Measurements from ENCODE around the gene SUSD4. TPM values are rescaled to one million over a fixed set of nuclear protein-coding genes. Genes with fewer than 3 reads are reported as not detected.

Gene SUSD4
- total RNA-seq, 4 donors from 2014 or later: 0.24 to 3.2 (median 0.90) TPM

DNA sequence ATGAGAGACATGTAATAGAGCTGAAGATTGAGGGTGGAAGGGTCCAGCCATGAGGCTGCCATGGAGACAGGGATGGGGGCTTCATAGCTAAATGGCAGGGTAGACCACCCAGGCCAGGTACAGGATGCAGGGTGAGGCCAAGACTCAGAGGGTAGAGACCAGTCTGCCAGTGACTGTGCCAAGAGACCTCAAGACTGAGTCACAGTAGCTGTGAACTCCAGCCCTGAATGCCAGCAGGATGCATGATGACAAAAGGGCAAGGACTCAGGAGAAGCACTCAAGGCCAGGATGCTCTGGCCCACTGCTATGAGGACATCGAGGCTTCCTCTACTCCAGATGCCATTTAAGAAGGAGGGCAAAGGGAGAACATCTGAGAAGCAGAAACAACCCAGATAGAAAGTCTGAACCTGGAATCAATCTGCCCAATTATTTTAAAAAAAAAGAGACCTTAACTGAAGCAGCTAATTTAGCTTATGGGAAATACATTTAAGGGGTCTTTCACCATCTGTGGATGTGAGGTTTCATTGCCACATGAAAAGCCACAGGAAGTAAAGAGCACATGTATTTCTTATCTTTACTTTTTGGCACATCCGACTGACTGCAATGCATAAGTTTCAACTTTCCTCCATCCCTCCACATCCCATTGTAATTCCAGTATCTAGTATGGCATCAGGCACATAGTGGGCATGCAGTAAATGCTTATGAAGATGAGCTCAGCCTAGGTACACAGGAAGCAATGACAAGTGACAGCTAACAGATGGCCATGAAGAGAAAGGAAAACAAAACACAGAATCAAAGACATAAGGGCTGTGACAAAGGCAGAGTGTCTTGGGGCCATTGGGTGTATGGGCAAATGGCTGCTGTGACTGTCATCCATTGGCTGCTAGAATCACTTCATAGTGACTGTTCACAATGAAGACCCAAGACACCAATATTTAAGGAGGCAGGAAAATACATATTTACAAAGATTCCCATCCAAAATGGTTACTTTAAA is 40.2 kb downstream of the SUSD4 start:
- TF ChIP-seq, protein P1, sequence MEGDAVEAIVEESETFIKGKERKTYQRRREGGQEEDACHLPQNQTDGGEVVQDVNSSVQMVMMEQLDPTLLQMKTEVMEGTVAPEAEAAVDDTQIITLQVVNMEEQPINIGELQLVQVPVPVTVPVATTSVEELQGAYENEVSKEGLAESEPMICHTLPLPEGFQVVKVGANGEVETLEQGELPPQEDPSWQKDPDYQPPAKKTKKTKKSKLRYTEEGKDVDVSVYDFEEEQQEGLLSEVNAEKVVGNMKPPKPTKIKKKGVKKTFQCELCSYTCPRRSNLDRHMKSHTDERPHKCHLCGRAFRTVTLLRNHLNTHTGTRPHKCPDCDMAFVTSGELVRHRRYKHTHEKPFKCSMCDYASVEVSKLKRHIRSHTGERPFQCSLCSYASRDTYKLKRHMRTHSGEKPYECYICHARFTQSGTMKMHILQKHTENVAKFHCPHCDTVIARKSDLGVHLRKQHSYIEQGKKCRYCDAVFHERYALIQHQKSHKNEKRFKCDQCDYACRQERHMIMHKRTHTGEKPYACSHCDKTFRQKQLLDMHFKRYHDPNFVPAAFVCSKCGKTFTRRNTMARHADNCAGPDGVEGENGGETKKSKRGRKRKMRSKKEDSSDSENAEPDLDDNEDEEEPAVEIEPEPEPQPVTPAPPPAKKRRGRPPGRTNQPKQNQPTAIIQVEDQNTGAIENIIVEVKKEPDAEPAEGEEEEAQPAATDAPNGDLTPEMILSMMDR (IDR thresholded peaks at IDR 0.05): no peak
- DNase-seq (ENCODE audit: low spot score) (no peak), ATAC-seq (ENCODE audit: low FRiP score) (peak; percentile 28)

DNA sequence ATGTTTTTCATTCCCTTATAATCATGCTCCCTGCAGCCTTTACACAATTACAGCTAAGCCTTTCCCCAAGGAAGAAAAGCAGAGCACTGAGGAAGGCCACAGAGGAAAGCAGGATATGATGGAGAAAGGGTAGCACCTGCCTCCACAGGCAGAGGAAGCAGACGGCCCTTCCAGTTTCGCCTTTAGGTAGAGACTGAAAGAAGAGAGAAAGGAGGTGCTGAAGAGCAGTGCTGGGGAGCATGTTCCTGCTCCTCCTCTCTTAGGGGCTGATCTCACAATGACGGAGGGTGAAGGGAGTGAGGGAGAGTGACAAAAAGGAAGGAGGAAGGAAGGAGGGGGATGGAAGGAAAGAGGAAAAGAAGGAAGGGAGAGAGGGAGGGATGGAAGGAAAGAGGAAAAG is 41.1 kb downstream of the SUSD4 start:
- TF ChIP-seq, protein P1 (IDR thresholded peaks at IDR 0.05): no peak
- DNase-seq (ENCODE audit: low spot score): no peak
- no peak for ATAC-seq (ENCODE audit: low FRiP score)

DNA sequence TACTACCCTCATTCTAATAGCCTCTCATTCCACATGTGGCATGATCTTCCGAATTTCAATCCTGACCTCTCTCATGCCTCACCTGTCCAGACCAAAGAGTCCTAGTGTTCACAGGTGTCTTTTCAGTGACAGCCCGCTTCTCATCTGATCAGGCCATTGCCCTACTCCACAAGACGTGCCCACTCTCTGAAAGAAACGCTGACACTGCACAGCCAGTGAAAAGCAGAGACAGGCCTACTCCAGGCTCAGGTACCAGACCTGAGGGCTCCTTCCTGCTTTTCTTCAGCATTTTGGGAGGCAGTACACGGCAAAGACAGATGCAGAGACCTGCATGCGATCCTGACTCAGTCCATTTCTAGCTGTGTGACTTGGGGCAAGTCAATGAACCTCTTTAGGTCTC is 43.0 kb downstream of the SUSD4 start:
- DNase-seq (ENCODE audit: low spot score) (no peak), ATAC-seq (ENCODE audit: low FRiP score) (no peak)
- TF ChIP-seq, protein P1 (IDR thresholded peaks at IDR 0.05): no peak

DNA sequence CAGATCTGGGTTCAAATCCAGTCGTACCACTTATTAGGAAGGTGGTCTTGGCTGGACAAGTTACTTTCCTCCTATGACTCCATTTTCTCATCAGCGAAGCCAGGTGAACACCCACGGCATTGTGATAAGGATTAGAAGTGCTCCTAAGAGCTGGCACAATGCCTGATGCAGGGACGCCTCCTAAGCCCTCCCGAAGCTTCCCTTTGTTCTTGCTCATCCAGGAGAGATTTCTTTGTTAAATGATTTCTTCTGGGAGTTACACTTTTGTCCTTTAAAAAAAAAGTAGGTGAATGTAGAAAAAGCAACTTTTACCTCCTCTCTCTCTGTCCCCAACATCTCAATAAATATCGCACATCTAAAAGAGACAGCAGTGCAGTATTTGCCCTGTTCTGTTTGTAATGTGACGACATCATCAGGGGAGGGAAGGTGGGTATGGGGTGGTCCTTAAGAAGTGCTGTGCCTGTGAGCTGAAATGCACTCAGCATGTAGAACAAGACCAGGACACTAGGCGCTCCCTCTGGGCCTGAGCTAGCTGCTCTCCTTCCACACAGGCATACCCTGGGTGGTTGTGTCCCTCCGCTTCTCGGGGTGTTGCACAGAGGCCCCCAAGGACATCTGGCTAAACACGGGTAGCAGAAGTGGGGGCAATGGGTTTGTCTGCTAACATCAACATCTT is 43.9 kb downstream of the SUSD4 start:
- TF ChIP-seq, protein P1 (IDR thresholded peaks at IDR 0.05): no peak
- ATAC-seq (ENCODE audit: low FRiP score) (no peak), DNase-seq (ENCODE audit: low spot score) (no peak)

DNA sequence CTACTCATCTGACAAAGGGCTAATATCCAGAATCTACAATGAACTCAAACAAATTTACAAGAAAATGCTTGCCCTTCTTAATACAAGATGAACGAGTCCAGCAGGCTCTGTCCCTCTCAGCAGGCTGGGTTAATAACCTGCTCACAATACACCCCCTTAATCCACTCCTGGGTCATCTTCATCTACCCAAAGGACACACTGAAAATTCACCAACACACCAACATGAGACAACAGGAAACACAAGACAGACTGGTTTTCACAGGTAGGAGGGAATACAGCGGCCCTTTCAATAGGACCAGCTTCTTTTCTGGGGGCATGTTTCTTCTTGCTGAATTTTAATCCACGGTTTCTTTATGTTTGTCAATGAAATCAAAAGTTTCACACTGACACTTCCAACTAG is 44.6 kb downstream of the SUSD4 start:
- no peak for DNase-seq (ENCODE audit: low spot score)
- TF ChIP-seq, protein P1 (IDR thresholded peaks at IDR 0.05): no peak
- no peak for ATAC-seq (ENCODE audit: low FRiP score)

DNA sequence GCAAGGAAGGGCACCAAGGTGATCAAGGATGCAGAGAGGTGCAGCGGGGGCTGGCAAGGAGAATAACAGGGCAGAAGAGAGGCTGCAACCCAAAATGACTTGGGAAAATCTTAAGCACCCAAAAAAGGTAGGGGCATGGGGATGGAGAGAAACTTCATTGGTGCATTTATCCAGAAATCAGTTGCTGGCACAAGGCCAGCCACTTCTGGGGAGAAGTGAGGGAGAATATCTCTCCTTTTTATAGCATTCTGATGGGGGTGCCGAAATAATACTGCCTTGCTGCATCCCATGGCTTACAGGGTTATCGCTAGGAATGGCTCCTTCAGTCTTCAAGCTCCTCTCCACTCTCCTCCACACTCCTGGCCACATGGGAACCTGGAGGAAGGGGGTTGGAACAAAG is 47.9 kb downstream of the SUSD4 start:
- TF ChIP-seq, protein P1 (IDR thresholded peaks at IDR 0.05): no peak
- ATAC-seq (ENCODE audit: low FRiP score): no peak

More for the DNA sequence above, 47.9 kb downstream of the SUSD4 start:
- DNase-seq (ENCODE audit: low spot score): no peak

Data from omental fat pad (tissue), 4 donors.